ENCODE results near the gene KRTAP4-3.

DNA sequence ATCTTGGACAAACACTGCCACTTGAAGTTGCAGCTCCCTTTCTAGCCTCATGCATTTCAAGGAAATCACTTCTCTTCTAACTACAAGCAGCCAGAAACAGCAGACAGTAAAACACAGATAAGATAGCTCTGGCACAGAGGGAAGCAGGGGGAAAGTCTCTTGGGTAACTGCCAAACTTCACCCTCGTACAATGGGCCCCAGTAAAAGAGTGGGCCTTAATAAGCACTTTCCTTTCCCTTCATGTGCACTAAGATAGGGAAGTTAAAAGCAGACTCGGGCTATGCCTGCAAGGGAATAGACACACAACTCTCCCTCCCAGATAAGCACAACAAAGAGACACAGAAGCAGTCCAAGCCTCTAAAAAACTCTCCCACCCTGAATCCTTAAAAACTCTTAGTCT is 14.2 kb downstream of the KRTAP4-3 start:
- TF ChIP-seq CREB1 (IDR thresholded peaks at IDR 0.05) (no peak), CREB1 (CRISPR knock-in tag; IDR thresholded peaks at IDR 0.05) (no peak), CTCF (CRISPR knock-in tag; IDR thresholded peaks at IDR 0.05) (no peak), PHF20 (CRISPR knock-in tag; IDR thresholded peaks at IDR 0.05) (no peak), ZNF350 (CRISPR knock-in tag; IDR thresholded peaks at IDR 0.05; ENCODE audit: borderline replicate concordance, low read depth) (no peak), PCBP1 (IDR thresholded peaks at IDR 0.05; ENCODE audit: borderline replicate concordance, low read depth, low read length) (no peak), FOSL1 (CRISPR knock-in tag; IDR thresholded peaks at IDR 0.05; ENCODE audit: borderline replicate concordance) (no peak)
- TF ChIP-seq, protein P1, sequence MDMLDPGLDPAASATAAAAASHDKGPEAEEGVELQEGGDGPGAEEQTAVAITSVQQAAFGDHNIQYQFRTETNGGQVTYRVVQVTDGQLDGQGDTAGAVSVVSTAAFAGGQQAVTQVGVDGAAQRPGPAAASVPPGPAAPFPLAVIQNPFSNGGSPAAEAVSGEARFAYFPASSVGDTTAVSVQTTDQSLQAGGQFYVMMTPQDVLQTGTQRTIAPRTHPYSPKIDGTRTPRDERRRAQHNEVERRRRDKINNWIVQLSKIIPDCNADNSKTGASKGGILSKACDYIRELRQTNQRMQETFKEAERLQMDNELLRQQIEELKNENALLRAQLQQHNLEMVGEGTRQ (IDR thresholded peaks at IDR 0.05; ENCODE audit: low read depth, low read length): no peak
- TF ChIP-seq, protein P1 (CRISPR knock-in tag; IDR thresholded peaks at IDR 0.05; ENCODE audit: borderline replicate concordance): no peak

Data from HepG2 (cell line).